A549 (cell line): ENCODE results near the gene CFAP100. TPM values are rescaled to one million over a fixed set of nuclear protein-coding genes. Genes with fewer than 3 reads are reported as not detected.

Experiments
- ATAC-seq, 2 experiments: fragments of 200-7000 bp in 1 of 2; fragments of >200 bp in 1 of 2; cut with Nextera tagmentation in 1 of 2; cut with Tn5 transposase in 1 of 2; 3 replicates each; pipeline versions ENCODE4 v1.8.0 to v1.9.1; 2018 to 2020; ENCODE audit warnings: mild to moderate bottlenecking in 1 of 2, moderate library complexity in 1 of 2
- CTCF ChIA-PET: fragments of 300-600 bp; sonication (Branson Sonifier 250); formaldehyde crosslinking; extraction: SDS; loops from one replicate; lab custom pipeline; 2021; ENCODE audit warnings: antibody characterized with exemption, inconsistent platforms; lab: Yijun Ruan, JAX
- POLR2A ChIA-PET: fragments of 350-600 bp; formaldehyde crosslinking; extraction: SDS; loops from one replicate; lab custom pipeline; 2021; ENCODE audit warnings: antibody characterized with exemption, inconsistent platforms; lab: Yijun Ruan, JAX
- DNase-seq, 2 experiments: peaks; one replicate each; pipeline versions ENCODE4 v3.0.0 to v3.0.0-alpha.2; 2011 to 2016; ENCODE audit warnings: low read depth in 1 of 2, low spot score in 1 of 2
- FAIRE-seq: peaks from 2 replicates; lab custom pipeline; 2011; peaks lifted over from hg19 to GRCh38; lab: Jason Lieb, UNC
- H3K27ac ChIP-seq, 2 experiments: fragments of >200 bp; sonication (Bioruptor Twin); formaldehyde crosslinking; 3 replicates each; pipeline ENCODE4 v1.5.1; 2016 to 2017
- H3K4me1 ChIP-seq: fragments of >200 bp; sonication (Bioruptor Twin); formaldehyde crosslinking; 3 replicates; pipeline ENCODE4 v1.6.1; 2016
- H3K4me2 ChIP-seq: fragments of >200 bp; sonication (Bioruptor Twin); formaldehyde crosslinking; 3 replicates; pipeline ENCODE4 v1.6.1; 2016
- H3K4me3 ChIP-seq: fragments of >200 bp; sonication (Bioruptor Twin); formaldehyde crosslinking; 3 replicates; pipeline ENCODE4 v1.5.1; 2016
- H3K9me3 ChIP-seq: fragments of >200 bp; sonication (Bioruptor Twin); formaldehyde crosslinking; 3 replicates; pipeline ENCODE4 v1.6.1; 2016
- BHLHE40 ChIP-seq: IDR thresholded peaks from 2 replicates; pipeline ENCODE4 v1.6.1; 2012; ENCODE audit warnings: low read depth, low read length, inconsistent platforms
- CBX2 ChIP-seq: fragments of 200-600 bp; sonication (generic); IDR thresholded peaks from 2 replicates; pipeline ENCODE4 v1.6.1; 2016; ENCODE audit warnings: low read depth, mild to moderate bottlenecking, borderline replicate concordance
- CEBPB ChIP-seq, 2 experiments: fragments of >200 bp in 1 of 2; sonication (Bioruptor Twin) in 1 of 2; formaldehyde crosslinking in 1 of 2; IDR thresholded peaks; 2 replicates each; pipeline ENCODE4 v1.6.1; 2012 to 2016
- CHD4 ChIP-seq: fragments of 200-600 bp; sonication (generic); IDR thresholded peaks from 2 replicates; pipeline ENCODE4 v1.6.1; 2016; ENCODE audit warnings: antibody characterized with exemption, mild to moderate bottlenecking, borderline replicate concordance
- EHF ChIP-seq: fragments of 250-450 bp; sonication (Bioruptor Pico); IDR thresholded peaks from 2 replicates; pipeline ENCODE4 v1.5.0; 2020; ENCODE audit warnings: mild to moderate bottlenecking
- ESRRA ChIP-seq: fragments of 150-350 bp; IDR thresholded peaks from 2 replicates; pipeline ENCODE4 v1.6.1; 2014; ENCODE audit warnings: mild to moderate bottlenecking, low read length, borderline replicate concordance
- FOSL2 ChIP-seq, 2 experiments: fragments of 450-650 bp in 1 of 2; fragments of >200 bp in 1 of 2; sonication (Bioruptor Twin) in 1 of 2; formaldehyde crosslinking; IDR thresholded peaks; 2 replicates each; pipeline versions ENCODE4 v1.5.0 to v1.6.1; 2016 to 2020; ENCODE audit warnings: mild to moderate bottlenecking in 1 of 2, moderate library complexity in 1 of 2
- FOXS1 ChIP-seq: fragments of 250-450 bp; sonication (Bioruptor Pico); IDR thresholded peaks from 2 replicates; pipeline ENCODE4 v1.5.0; 2020; ENCODE audit warnings: mild to moderate bottlenecking, moderate library complexity
- GATA3 ChIP-seq: IDR thresholded peaks from 2 replicates; pipeline ENCODE4 v1.6.1; 2012; ENCODE audit warnings: borderline replicate concordance
- HDAC2 ChIP-seq: fragments of 200-600 bp; sonication (generic); IDR thresholded peaks from 2 replicates; pipeline ENCODE4 v1.6.1; 2016
- HEYL ChIP-seq: fragments of 250-450 bp; sonication (Bioruptor Pico); IDR thresholded peaks from 2 replicates; pipeline ENCODE4 v1.8.0; 2021; ENCODE audit warnings: mild to moderate bottlenecking, moderate library complexity
- HOXA7 ChIP-seq: fragments of 250-450 bp; sonication (Bioruptor Pico); IDR thresholded peaks from 2 replicates; pipeline ENCODE4 v1.5.0; 2020; ENCODE audit warnings: mild to moderate bottlenecking, moderate library complexity
- HOXB13 ChIP-seq: fragments of 250-450 bp; sonication (Bioruptor Pico); IDR thresholded peaks from 2 replicates; pipeline ENCODE4 v1.5.0; 2020; ENCODE audit warnings: low read depth, mild to moderate bottlenecking, moderate library complexity
- HOXB5 ChIP-seq: fragments of 250-450 bp; sonication (Bioruptor Pico); IDR thresholded peaks from 2 replicates; pipeline ENCODE4 v1.5.0; 2020; ENCODE audit warnings: mild to moderate bottlenecking, moderate library complexity
- JUNB ChIP-seq: fragments of >200 bp; sonication (Bioruptor Twin); formaldehyde crosslinking; IDR thresholded peaks from 2 replicates; pipeline ENCODE4 v1.6.1; 2016
- KDM1A ChIP-seq: fragments of 200-600 bp; sonication (generic); IDR thresholded peaks from 2 replicates; pipeline ENCODE4 v1.6.1; 2016; ENCODE audit warnings: low read depth, mild to moderate bottlenecking
- KDM5A ChIP-seq: fragments of 200-600 bp; sonication (generic); IDR thresholded peaks from 2 replicates; pipeline ENCODE4 v1.6.1; 2016; ENCODE audit warnings: antibody characterized with exemption, mild to moderate bottlenecking
- MAFK ChIP-seq: fragments of 450-650 bp; IDR thresholded peaks from 2 replicates; pipeline ENCODE4 v1.6.1; 2014; ENCODE audit not compliant: partially characterized antibody
- NPAS2 ChIP-seq: fragments of 250-450 bp; sonication (Bioruptor Pico); IDR thresholded peaks from 2 replicates; pipeline ENCODE4 v1.8.0; 2022; ENCODE audit warnings: mild to moderate bottlenecking, moderate library complexity, borderline replicate concordance
- PHF8 ChIP-seq: fragments of 200-600 bp; sonication (generic); IDR thresholded peaks from 2 replicates; pipeline ENCODE4 v1.6.1; 2016; ENCODE audit warnings: low read depth, mild to moderate bottlenecking, antibody characterized with exemption, moderate library complexity, borderline replicate concordance
- POLR2AphosphoS2 ChIP-seq: conservative IDR thresholded peaks from 2 replicates; pipeline ENCODE4 v1.6.1; 2012; ENCODE audit warnings: low read length, improper control_type of control experiment, inconsistent platforms
- RARB ChIP-seq: fragments of 250-450 bp; sonication (Bioruptor Pico); IDR thresholded peaks from 2 replicates; pipeline ENCODE4 v1.8.0; 2021; ENCODE audit warnings: mild to moderate bottlenecking, moderate library complexity
- RCOR1 ChIP-seq: fragments of 150-350 bp; IDR thresholded peaks from 2 replicates; pipeline ENCODE4 v1.6.1; 2014; ENCODE audit warnings: antibody characterized with exemption, low read length, low read depth
- RFX5 ChIP-seq: fragments of 450-650 bp; IDR thresholded peaks from 2 replicates; pipeline ENCODE4 v1.7.1; 2014; ENCODE audit warnings: antibody characterized with exemption, mild to moderate bottlenecking, moderate library complexity
- RNF2 ChIP-seq: fragments of 200-600 bp; sonication (generic); IDR thresholded peaks from 2 replicates; pipeline ENCODE4 v1.6.1; 2016; ENCODE audit warnings: low read depth, mild to moderate bottlenecking, antibody characterized with exemption, moderate library complexity, borderline replicate concordance
- SREBF2 ChIP-seq: fragments of 450-650 bp; IDR thresholded peaks from 2 replicates; pipeline ENCODE4 v1.6.1; 2014; ENCODE audit warnings: mild to moderate bottlenecking, moderate library complexity
- TP53 ChIP-seq: fragments of 250-450 bp; sonication (Bioruptor Pico); IDR thresholded peaks from 2 replicates; pipeline ENCODE4 v1.5.0; 2021; ENCODE audit warnings: mild to moderate bottlenecking, moderate library complexity
- USF2 ChIP-seq: fragments of 450-650 bp; IDR thresholded peaks from 2 replicates; pipeline ENCODE4 v1.6.1; 2014; ENCODE audit warnings: antibody characterized with exemption
- ZC3H11A ChIP-seq: fragments of 450-650 bp; IDR thresholded peaks from 2 replicates; pipeline ENCODE4 v1.6.1; 2014; ENCODE audit warnings: antibody characterized with exemption, mild to moderate bottlenecking
- ZFP36 ChIP-seq: fragments of 450-650 bp; IDR thresholded peaks from 2 replicates; pipeline ENCODE4 v1.6.1; 2014; ENCODE audit warnings: borderline replicate concordance; ENCODE audit not compliant: partially characterized antibody
- WGBS: methylation state at CpG from one replicate; pipeline ENCODE4 v1.1.6; 2017; ENCODE audit errors: missing lambda C conversion rate; 5-methylcytosine and 5-hydroxymethylcytosine counted together
- polyA plus RNA-seq, 4 experiments: library from polyadenylated mRNA; depleted of rRNA in 3 of 4; stranded (reverse); fragments of >200 nt; fragmentation: RNase III in 1 of 4; extraction: RNeasy Plus Mini Kit Qiagen cat#74134 plus additional on column Dnase treatment in 1 of 4; gene quantifications; 2 replicates in 3 of 4; 3 replicates in 1 of 4; pipeline ENCODE4 v1.2.3, GENCODE V29; 2011 to 2017
- TF ChIP-seq, protein P1 (sequence below): fragments of >200 bp; sonication (Bioruptor Twin); formaldehyde crosslinking; IDR thresholded peaks from 2 replicates; pipeline ENCODE4 v1.6.1; 2016

Gene CFAP100
- polyA plus RNA-seq, 2 of the 4 experiments (the other 2 are of a cell fraction), result not detected

DNA sequence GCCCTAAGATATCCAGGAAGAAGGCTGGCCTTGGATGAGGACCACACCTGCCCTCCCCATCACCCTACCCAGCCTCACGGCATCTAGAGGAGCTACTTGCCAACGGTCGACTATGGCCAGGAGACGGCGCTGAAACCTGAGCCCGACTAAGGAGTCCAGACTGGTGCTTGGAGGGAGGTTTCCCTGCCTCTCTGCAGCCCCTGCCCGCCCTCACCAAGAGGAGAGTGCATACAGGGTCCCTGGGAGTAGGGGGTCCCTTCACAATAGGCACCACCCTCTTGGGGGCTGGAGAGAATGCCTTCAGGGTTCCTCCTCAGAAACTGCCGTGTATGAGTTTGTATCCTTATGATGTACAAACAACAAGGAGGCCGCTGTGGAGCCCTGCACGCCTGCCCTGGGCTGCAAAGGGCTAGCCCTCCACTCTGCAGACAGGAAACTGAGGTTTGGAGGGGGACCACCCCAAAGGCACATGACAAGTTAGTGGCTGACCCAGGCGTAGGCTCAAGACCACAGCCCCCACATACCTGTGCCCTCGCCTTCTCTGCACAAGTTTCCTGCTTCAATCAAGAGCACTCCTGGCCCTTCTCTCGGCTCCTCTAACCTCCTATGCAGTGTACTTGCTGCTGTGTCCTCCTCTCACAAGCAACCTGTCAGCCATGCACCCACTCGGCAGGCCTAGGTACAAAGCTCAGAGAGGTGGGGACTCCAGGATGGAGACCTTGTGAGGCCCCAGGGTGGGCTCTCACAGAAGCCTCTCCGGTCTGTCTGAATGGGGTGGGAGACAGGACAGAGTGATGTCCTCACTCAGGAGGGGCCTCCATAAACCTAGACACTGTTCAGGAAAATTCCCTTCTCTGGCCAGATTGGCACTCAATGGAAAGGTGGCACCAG is 44.9 kb upstream of the CFAP100 start (continued):
- no peak for TF ChIP-seq RFX5
- no peak for TF ChIP-seq RNF2
- TF ChIP-seq HOXB5 (CRISPR knock-in tag), result no peak
- TF ChIP-seq CEBPB (IDR thresholded peaks at IDR 0.05), result no peak
- TF ChIP-seq, protein P1, sequence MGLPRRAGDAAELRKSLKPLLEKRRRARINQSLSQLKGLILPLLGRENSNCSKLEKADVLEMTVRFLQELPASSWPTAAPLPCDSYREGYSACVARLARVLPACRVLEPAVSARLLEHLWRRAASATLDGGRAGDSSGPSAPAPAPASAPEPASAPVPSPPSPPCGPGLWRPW, result no peak
- TF ChIP-seq NPAS2 (CRISPR knock-in tag), result no peak
- TF ChIP-seq HOXA7, result no peak
- no peak for TF ChIP-seq KDM1A

DNA sequence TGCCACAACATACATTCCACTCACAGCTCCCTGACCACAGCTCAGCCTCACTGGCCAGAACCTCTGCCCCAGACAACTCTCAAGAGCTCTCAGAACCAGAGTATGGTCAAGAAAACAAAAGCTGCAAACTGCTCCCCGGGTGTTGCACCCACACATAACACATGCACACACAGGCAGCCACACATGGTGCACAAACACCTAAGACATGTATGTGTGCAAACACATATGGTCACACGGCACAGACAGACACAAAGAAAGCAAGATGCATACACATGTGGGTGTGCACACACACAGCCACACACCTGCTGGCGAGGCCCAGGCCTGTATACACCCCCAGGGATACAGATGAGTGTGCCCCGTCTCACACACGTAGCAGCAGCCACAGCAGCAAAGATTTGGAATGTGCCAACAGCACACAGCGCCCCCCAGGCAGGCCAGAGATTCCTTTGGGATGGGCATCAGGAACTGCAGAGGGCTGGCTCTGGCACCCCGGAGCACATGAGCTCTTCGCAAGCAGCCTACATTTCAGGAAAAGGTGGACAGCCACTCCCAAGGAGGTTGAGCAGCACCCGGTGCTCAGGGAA is 44.1 kb upstream of the CFAP100 start:
- Histone ChIP-seq H3K27ac (no peak overlapping the region), H3K4me3 (no peak overlapping the region), H3K4me1 (no peaks in the 10 kb centered on the region), H3K9me3 (no peaks in the 10 kb centered on the region), H3K4me2 (no peak overlapping the region)
- TF ChIP-seq CHD4 (no peak), KDM1A (no peak), HDAC2 (no peak), EHF (no peak), RNF2 (no peak), KDM5A (no peak), FOSL2 (IDR thresholded peaks at IDR 0.05) (no peak), FOSL2 (CRISPR knock-in tag; IDR thresholded peaks at IDR 0.05) (no peak), HOXA7 (no peak), ZC3H11A (no peak), TP53 (no peak)
- ATAC-seq (no peak), DNase-seq (no peak), FAIRE-seq (no peak)
- ChIA-PET CTCF (no interaction called here), POLR2A (no interaction called here)
- WGBS, result 0% methylated on average over 1 of the region's 9 CpGs

DNA sequence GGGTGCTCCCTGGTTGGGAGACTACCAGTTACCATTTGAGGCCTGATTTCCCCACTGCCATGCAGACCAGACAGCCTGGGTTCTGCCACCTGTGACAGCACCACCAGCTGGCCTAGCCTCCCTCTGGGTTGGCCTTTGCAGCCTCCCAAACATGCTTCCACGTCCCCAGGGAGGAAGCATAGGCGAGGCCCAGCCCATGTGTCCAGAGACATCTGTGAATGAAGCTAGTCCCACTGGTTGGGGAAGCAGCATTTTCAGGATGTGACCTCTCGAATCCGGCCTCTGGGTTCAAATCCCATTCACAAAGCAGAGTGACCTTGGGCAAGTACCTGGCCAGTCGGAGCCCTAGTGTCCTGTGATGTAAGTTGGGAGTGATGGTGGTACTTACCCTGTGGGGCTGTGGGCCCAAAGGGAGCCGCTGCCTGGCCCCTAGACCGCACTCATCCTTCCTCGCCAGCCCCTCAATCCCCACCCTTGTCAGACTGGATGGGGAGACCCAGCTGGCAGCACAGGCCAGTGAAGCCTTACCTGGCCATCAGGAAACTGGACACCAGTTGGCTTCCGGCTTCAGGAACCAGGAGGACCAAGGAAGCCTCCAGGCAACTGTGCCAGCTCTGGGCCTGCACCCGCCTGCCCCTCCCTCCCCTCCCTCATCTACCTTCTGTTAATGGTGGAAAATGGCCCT is 43.5 kb upstream of the CFAP100 start:
- 100% methylated on average over 1 of the region's 10 CpGs for WGBS
- no peak for ATAC-seq
- TF ChIP-seq PHF8 (no peak), HEYL (CRISPR knock-in tag) (no peak)
- H3K4me1 ChIP-seq, result no peaks in the 10 kb centered on the region
- CTCF ChIA-PET, result no interaction called here
- H3K27ac ChIP-seq, result no peak overlapping the region
- H3K4me3 ChIP-seq, result no peak overlapping the region
- POLR2A ChIA-PET, result no interaction called here
- no peaks in the 10 kb centered on the region for H3K9me3 ChIP-seq
- no peak for FAIRE-seq
- H3K4me2 ChIP-seq, result no peak overlapping the region
- DNase-seq, result no peak

- no peak for FAIRE-seq
- CTCF ChIA-PET, result no interaction called here
- ATAC-seq, result peak in 1 of 2 experiments; percentile 32; a peak in 3 of 6 replicates
- TF ChIP-seq KDM5A, result no peak
- TF ChIP-seq RARB (CRISPR knock-in tag), result no peak
- no peak for TF ChIP-seq RCOR1
- no peak for TF ChIP-seq BHLHE40
- no peak for TF ChIP-seq MAFK
- TF ChIP-seq KDM1A, result no peak
- TF ChIP-seq POLR2AphosphoS2, result no peak
- TF ChIP-seq RFX5, result no peak
- no peak for TF ChIP-seq ESRRA
- TF ChIP-seq NPAS2 (CRISPR knock-in tag), result no peak
- TF ChIP-seq USF2, result no peak
- TF ChIP-seq CBX2, result no peak
- TF ChIP-seq HOXB13 (CRISPR knock-in tag), result no peak
- TF ChIP-seq SREBF2, result no peak
- TF ChIP-seq HEYL (CRISPR knock-in tag), result no peak
- no peak for TF ChIP-seq JUNB
- TF ChIP-seq ZFP36, result no peak
- TF ChIP-seq FOXS1 (CRISPR knock-in tag), result no peak
- no peak for TF ChIP-seq TP53
- TF ChIP-seq GATA3, result no peak
- TF ChIP-seq, all 56 proteins: peak for 0
- Histone ChIP-seq H3K4me3 (no peak overlapping the region), H3K9me3 (no peaks in the 10 kb centered on the region), H3K4me2 (no peak overlapping the region), H3K4me1 (no peaks in the 10 kb centered on the region), H3K27ac (no peak overlapping the region)
- POLR2A ChIA-PET, result no interaction called here
- no peak for DNase-seq
- 92% methylated on average over 8 of the region's 18 CpGs for WGBS
These were observed 42.8 kb upstream of the CFAP100 start for GRCh38 chr3:126351771-126352475.
